ENCODE measurements around the gene PAX8. TPM values are rescaled to one million over a fixed set of nuclear protein-coding genes. Genes with fewer than 3 reads are reported as not detected.
A peak's percentile ranks its signal among the peaks of the same experiment; 100 is the strongest.

Gene PAX8
- total and polyA plus RNA-seq, 2 of the 13 experiments (the other 11 are each of a cell fraction or from before 2014, with no cell fraction given): 1.5 to 8.8 TPM

DNA sequence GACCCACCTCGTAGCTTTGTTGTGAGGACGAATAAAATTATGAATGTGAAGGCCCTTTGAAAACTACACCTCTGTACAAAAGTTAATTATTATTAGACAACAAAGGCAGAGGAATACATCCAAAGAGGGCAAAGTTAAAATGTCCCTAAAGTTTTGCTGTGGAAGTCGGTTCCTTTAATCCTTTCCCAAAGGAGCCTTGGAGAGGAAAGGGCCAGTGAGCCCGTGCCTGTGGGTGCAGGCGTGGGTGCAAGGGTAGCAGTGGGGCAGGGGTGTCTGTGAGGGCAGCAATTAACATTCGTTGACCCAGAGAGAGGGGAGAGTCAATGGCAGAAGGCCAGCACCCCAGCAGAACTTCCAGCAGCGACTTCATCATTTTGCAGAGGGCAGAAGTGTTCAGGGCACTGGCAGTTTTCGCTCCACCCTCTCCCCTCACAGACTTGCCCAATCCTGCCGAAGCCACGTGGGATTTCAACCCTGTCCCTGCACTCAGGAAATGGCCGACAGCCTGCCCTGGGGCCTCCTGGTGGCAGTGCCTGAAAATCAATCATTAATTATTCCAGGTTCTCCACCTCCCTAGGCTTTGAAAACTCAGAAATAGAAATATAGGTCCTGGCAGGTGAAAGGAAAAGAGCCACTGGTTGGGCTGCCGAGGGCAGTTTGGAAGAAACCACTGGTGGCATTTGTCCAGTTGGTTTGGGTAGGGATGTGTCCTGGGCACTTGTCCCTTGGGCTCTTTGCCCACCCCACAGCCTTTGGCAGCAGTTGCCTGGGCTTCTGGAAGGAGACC, 4.2 kb upstream of the PAX8 start (continued):
- TF ChIP-seq ZBTB10 (CRISPR knock-in tag; IDR thresholded peaks at IDR 0.05; ENCODE audit: borderline replicate concordance): no peak
- peak; percentile 36 for TF ChIP-seq REPIN1 (CRISPR knock-in tag; IDR thresholded peaks at IDR 0.05; ENCODE audit: borderline replicate concordance, low read depth)
- no peak for TF ChIP-seq RNF219 (CRISPR knock-in tag; IDR thresholded peaks at IDR 0.05)
- no peak for TF ChIP-seq HINFP (CRISPR knock-in tag; IDR thresholded peaks at IDR 0.05; ENCODE audit: low read depth)
- TF ChIP-seq ATF2 (CRISPR knock-in tag; IDR thresholded peaks at IDR 0.05): 0 out of 2 replicates have a peak, but pooled peaks have one; percentile 12
- TF ChIP-seq CBFB (CRISPR knock-in tag; IDR thresholded peaks at IDR 0.05): no peak
- no peak for TF ChIP-seq SSRP1 (CRISPR knock-in tag; IDR thresholded peaks at IDR 0.05)
- TF ChIP-seq IRF9 (CRISPR knock-in tag; IDR thresholded peaks at IDR 0.05; ENCODE audit: borderline replicate concordance): no peak; the same call in 1 of the 2 replicates
- TF ChIP-seq ZNF766 (CRISPR knock-in tag; IDR thresholded peaks at IDR 0.05; ENCODE audit: borderline replicate concordance): no peak
- TF ChIP-seq, protein P1, sequence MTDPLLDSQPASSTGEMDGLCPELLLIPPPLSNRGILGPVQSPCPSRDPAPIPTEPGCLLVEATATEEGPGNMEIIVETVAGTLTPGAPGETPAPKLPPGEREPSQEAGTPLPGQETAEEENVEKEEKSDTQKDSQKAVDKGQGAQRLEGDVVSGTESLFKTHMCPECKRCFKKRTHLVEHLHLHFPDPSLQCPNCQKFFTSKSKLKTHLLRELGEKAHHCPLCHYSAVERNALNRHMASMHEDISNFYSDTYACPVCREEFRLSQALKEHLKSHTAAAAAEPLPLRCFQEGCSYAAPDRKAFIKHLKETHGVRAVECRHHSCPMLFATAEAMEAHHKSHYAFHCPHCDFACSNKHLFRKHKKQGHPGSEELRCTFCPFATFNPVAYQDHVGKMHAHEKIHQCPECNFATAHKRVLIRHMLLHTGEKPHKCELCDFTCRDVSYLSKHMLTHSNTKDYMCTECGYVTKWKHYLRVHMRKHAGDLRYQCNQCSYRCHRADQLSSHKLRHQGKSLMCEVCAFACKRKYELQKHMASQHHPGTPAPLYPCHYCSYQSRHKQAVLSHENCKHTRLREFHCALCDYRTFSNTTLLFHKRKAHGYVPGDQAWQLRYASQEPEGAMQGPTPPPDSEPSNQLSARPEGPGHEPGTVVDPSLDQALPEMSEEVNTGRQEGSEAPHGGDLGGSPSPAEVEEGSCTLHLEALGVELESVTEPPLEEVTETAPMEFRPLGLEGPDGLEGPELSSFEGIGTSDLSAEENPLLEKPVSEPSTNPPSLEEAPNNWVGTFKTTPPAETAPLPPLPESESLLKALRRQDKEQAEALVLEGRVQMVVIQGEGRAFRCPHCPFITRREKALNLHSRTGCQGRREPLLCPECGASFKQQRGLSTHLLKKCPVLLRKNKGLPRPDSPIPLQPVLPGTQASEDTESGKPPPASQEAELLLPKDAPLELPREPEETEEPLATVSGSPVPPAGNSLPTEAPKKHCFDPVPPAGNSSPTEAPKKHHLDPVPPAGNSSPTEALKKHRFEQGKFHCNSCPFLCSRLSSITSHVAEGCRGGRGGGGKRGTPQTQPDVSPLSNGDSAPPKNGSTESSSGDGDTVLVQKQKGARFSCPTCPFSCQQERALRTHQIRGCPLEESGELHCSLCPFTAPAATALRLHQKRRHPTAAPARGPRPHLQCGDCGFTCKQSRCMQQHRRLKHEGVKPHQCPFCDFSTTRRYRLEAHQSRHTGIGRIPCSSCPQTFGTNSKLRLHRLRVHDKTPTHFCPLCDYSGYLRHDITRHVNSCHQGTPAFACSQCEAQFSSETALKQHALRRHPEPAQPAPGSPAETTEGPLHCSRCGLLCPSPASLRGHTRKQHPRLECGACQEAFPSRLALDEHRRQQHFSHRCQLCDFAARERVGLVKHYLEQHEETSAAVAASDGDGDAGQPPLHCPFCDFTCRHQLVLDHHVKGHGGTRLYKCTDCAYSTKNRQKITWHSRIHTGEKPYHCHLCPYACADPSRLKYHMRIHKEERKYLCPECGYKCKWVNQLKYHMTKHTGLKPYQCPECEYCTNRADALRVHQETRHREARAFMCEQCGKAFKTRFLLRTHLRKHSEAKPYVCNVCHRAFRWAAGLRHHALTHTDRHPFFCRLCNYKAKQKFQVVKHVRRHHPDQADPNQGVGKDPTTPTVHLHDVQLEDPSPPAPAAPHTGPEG (CRISPR knock-in tag; IDR thresholded peaks at IDR 0.05): no peak
- no peak for TF ChIP-seq ZNF569 (CRISPR knock-in tag; IDR thresholded peaks at IDR 0.05; ENCODE audit: borderline replicate concordance)
- TF ChIP-seq ZNF780A (CRISPR knock-in tag; IDR thresholded peaks at IDR 0.05): no peak
